HepG2 (cell line): ENCODE results near the gene TMEM107. TPM values are rescaled to one million over a fixed set of nuclear protein-coding genes. Genes with fewer than 3 reads are reported as not detected.

Experiments
- CBFB ChIP-seq: sonication (generic); formaldehyde crosslinking; IDR thresholded peaks from 2 replicates; pipeline ENCODE4 v1.4.0; 2020; ENCODE audit warnings: missing genetic modification reagents
- FOXK2 ChIP-seq: fragments of 450-650 bp; IDR thresholded peaks from 2 replicates; pipeline ENCODE4 v1.6.1; 2016
- IKZF4 ChIP-seq: sonication (generic); formaldehyde crosslinking; IDR thresholded peaks from 2 replicates; pipeline ENCODE4 v1.5.1; 2020; ENCODE audit warnings: borderline replicate concordance, mild to moderate bottlenecking, low read depth, missing genetic modification reagents; ENCODE audit errors: not compliant biosample characterization
- KLF11 ChIP-seq: IDR thresholded peaks from 2 replicates; pipeline ENCODE4 v1.6.1; 2016; ENCODE audit warnings: missing compliant biosample characterization
- MBNL3 ChIP-seq: fragments of 250-450 bp; sonication (Bioruptor Pico); conservative IDR thresholded peaks from 2 replicates; pipeline ENCODE4 v1.8.0; 2022; ENCODE audit warnings: mild to moderate bottlenecking, inconsistent platforms
- PHF21A ChIP-seq: sonication (generic); formaldehyde crosslinking; IDR thresholded peaks from 2 replicates; pipeline ENCODE4 v1.5.0; 2020; ENCODE audit warnings: mild to moderate bottlenecking, missing genetic modification reagents
- RXRB ChIP-seq: IDR thresholded peaks from 2 replicates; pipeline ENCODE4 v1.6.1; 2016; ENCODE audit warnings: borderline replicate concordance, missing genetic modification reagents, missing compliant biosample characterization
- SAFB2 ChIP-seq: sonication (generic); formaldehyde crosslinking; IDR thresholded peaks from 2 replicates; pipeline ENCODE4 v1.5.1; 2020; ENCODE audit warnings: missing genetic modification reagents, low read depth, mild to moderate bottlenecking, borderline replicate concordance
- SIN3A ChIP-seq: IDR thresholded peaks from 2 replicates; pipeline ENCODE4 v1.6.1; 2011; ENCODE audit warnings: low read depth, mild to moderate bottlenecking, control low read depth, low read length, borderline replicate concordance
- SMYD3 ChIP-seq: sonication (generic); formaldehyde crosslinking; IDR thresholded peaks from 2 replicates; pipeline ENCODE4 v1.8.1; 2023; ENCODE audit warnings: mild to moderate bottlenecking, missing genetic modification reagents
- SNRNP70 ChIP-seq: fragments of 200-400 bp; formaldehyde crosslinking; IDR thresholded peaks from 2 replicates; pipeline ENCODE4 v1.6.1; 2017; ENCODE audit warnings: mild to moderate bottlenecking, low read depth, low read length, moderate library complexity
- TFE3 ChIP-seq: IDR thresholded peaks from 2 replicates; pipeline ENCODE4 v1.6.1; 2016
- ZBTB3 ChIP-seq: sonication (generic); formaldehyde crosslinking; IDR thresholded peaks from 2 replicates; pipeline ENCODE4 v1.4.0; 2020; ENCODE audit warnings: low read depth, mild to moderate bottlenecking, moderate library complexity, missing genetic modification reagents, borderline replicate concordance
- ZBTB7A ChIP-seq: sonication (generic); formaldehyde crosslinking; IDR thresholded peaks from 2 replicates; pipeline ENCODE4 v1.8.0; 2022; ENCODE audit warnings: mild to moderate bottlenecking, missing genetic modification reagents
- ZC3H4 ChIP-seq: sonication (generic); formaldehyde crosslinking; IDR thresholded peaks from 2 replicates; pipeline ENCODE4 v1.4.0; 2020; ENCODE audit warnings: missing genetic modification reagents, borderline replicate concordance
- ZFP1 ChIP-seq: IDR thresholded peaks from 2 replicates; pipeline ENCODE4 v1.6.1; 2016
- ZFY ChIP-seq: sonication (generic); formaldehyde crosslinking; IDR thresholded peaks from 2 replicates; pipeline ENCODE4 v1.4.0; 2020; ENCODE audit warnings: missing genetic modification reagents
- ZNF136 ChIP-seq: sonication (generic); formaldehyde crosslinking; IDR thresholded peaks from 2 replicates; pipeline ENCODE4 v1.8.1; 2022; ENCODE audit warnings: low read depth, mild to moderate bottlenecking, moderate library complexity, missing genetic modification reagents
- polyA plus RNA-seq, 8 experiments: library from polyadenylated mRNA; depleted of rRNA in 3 of 8; stranded (reverse) in 7 of 8; unstranded in 1 of 8; fragments of >200 nt; fragmentation: Illumina TruSeq in 4 of 8; extraction: Trizol in 4 of 8; gene quantifications; 2 replicates each; pipeline versions ENCODE4 v1.2.1 to v1.2.3, GENCODE V29; 2011 to 2016; ENCODE audit warnings: low read depth in 4 of 8, missing spikeins in 1 of 8, mixed read lengths in 1 of 8; ENCODE audit not compliant: insufficient read depth in 1 of 8
- total RNA-seq, 5 experiments: library from RNA; depleted of rRNA; stranded (reverse); fragments of >200 nt; fragmentation: Illumina TruSeq; extraction: Trizol; gene quantifications; 2 replicates each; pipeline ENCODE4 v1.2.3, GENCODE V29; 2016; ENCODE audit warnings: low read depth in 1 of 5
- TF ChIP-seq, protein P1 (sequence below): sonication (generic); formaldehyde crosslinking; IDR thresholded peaks from 2 replicates; pipeline ENCODE4 v1.4.0; 2020; ENCODE audit warnings: missing genetic modification reagents
- TF ChIP-seq, protein P2 (sequence below): sonication (generic); formaldehyde crosslinking; conservative IDR thresholded peaks from 2 replicates; pipeline ENCODE4 v1.4.0; 2020; ENCODE audit warnings: mild to moderate bottlenecking, missing genetic modification reagents, moderate library complexity
- TF ChIP-seq, protein P3 (sequence below): sonication (generic); formaldehyde crosslinking; IDR thresholded peaks from 2 replicates; pipeline ENCODE4 v1.5.0; 2020; ENCODE audit warnings: mild to moderate bottlenecking, missing genetic modification reagents, moderate library complexity

Gene TMEM107
- total and polyA plus RNA-seq, 2 of the 13 experiments (the other 11 are each of a cell fraction or from before 2014, with no cell fraction given), result 7.2 to 15.3 TPM

GRCh38 chr17:8220783-8221662 lies 44.8 kb upstream of the TMEM107 start (continued):
- TF ChIP-seq SIN3A, result peak; percentile 27; the same call in 1 of the 2 replicates
- peak; percentile 53 for TF ChIP-seq IKZF4 (CRISPR knock-in tag)
- TF ChIP-seq SNRNP70, result no peak
- TF ChIP-seq, protein P1, sequence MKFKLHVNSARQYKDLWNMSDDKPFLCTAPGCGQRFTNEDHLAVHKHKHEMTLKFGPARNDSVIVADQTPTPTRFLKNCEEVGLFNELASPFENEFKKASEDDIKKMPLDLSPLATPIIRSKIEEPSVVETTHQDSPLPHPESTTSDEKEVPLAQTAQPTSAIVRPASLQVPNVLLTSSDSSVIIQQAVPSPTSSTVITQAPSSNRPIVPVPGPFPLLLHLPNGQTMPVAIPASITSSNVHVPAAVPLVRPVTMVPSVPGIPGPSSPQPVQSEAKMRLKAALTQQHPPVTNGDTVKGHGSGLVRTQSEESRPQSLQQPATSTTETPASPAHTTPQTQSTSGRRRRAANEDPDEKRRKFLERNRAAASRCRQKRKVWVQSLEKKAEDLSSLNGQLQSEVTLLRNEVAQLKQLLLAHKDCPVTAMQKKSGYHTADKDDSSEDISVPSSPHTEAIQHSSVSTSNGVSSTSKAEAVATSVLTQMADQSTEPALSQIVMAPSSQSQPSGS (CRISPR knock-in tag), result peak; percentile 58; the same call in 1 of the 2 replicates
- no peak for TF ChIP-seq ZBTB7A (CRISPR knock-in tag)
- peak; percentile 15; the same call in 1 of the 2 replicates for TF ChIP-seq ZFY (CRISPR knock-in tag)
- peak; percentile 36 for TF ChIP-seq RXRB (CRISPR knock-in tag)
- TF ChIP-seq ZFP1 (CRISPR knock-in tag), result 0 out of 2 replicates have a peak, but pooled peaks have one; percentile 57
- TF ChIP-seq KLF11 (CRISPR knock-in tag), result no peak
- TF ChIP-seq, protein P2, sequence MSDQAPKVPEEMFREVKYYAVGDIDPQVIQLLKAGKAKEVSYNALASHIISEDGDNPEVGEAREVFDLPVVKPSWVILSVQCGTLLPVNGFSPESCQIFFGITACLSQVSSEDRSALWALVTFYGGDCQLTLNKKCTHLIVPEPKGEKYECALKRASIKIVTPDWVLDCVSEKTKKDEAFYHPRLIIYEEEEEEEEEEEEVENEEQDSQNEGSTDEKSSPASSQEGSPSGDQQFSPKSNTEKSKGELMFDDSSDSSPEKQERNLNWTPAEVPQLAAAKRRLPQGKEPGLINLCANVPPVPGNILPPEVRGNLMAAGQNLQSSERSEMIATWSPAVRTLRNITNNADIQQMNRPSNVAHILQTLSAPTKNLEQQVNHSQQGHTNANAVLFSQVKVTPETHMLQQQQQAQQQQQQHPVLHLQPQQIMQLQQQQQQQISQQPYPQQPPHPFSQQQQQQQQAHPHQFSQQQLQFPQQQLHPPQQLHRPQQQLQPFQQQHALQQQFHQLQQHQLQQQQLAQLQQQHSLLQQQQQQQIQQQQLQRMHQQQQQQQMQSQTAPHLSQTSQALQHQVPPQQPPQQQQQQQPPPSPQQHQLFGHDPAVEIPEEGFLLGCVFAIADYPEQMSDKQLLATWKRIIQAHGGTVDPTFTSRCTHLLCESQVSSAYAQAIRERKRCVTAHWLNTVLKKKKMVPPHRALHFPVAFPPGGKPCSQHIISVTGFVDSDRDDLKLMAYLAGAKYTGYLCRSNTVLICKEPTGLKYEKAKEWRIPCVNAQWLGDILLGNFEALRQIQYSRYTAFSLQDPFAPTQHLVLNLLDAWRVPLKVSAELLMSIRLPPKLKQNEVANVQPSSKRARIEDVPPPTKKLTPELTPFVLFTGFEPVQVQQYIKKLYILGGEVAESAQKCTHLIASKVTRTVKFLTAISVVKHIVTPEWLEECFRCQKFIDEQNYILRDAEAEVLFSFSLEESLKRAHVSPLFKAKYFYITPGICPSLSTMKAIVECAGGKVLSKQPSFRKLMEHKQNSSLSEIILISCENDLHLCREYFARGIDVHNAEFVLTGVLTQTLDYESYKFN (CRISPR knock-in tag), result 0 out of 2 replicates have a peak, but pooled peaks have one; percentile 10
- TF ChIP-seq ZBTB3 (CRISPR knock-in tag), result no peak
- peak; percentile 53 for TF ChIP-seq TFE3 (CRISPR knock-in tag)
- TF ChIP-seq, protein P3, sequence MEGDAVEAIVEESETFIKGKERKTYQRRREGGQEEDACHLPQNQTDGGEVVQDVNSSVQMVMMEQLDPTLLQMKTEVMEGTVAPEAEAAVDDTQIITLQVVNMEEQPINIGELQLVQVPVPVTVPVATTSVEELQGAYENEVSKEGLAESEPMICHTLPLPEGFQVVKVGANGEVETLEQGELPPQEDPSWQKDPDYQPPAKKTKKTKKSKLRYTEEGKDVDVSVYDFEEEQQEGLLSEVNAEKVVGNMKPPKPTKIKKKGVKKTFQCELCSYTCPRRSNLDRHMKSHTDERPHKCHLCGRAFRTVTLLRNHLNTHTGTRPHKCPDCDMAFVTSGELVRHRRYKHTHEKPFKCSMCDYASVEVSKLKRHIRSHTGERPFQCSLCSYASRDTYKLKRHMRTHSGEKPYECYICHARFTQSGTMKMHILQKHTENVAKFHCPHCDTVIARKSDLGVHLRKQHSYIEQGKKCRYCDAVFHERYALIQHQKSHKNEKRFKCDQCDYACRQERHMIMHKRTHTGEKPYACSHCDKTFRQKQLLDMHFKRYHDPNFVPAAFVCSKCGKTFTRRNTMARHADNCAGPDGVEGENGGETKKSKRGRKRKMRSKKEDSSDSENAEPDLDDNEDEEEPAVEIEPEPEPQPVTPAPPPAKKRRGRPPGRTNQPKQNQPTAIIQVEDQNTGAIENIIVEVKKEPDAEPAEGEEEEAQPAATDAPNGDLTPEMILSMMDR (CRISPR knock-in tag), result peak; percentile 39
- TF ChIP-seq CBFB, result 0 out of 2 replicates have a peak, but pooled peaks have one; percentile 16
- peak; percentile 72 for TF ChIP-seq SMYD3 (CRISPR knock-in tag)
- peak; percentile 51; the same call in 1 of the 2 replicates for TF ChIP-seq ZNF136 (CRISPR knock-in tag)
- no peak for TF ChIP-seq SAFB2 (CRISPR knock-in tag)
- 0 out of 2 replicates have a peak, but pooled peaks have one; percentile 16 for TF ChIP-seq FOXK2
- TF ChIP-seq ZC3H4 (CRISPR knock-in tag), result 0 out of 2 replicates have a peak, but pooled peaks have one; percentile 34
- peak; percentile 71 for TF ChIP-seq PHF21A
- no peak for TF ChIP-seq MBNL3 (CRISPR knock-in tag)
